GM18868 (cell line): ENCODE results near the gene DHX38.

ENCODE experiments used
- ATAC-seq: cut with Tn5 transposase; IDR thresholded peaks from one replicate; pipeline ENCODE4 v1.9.1; 2021; ENCODE audit warnings: mild to moderate bottlenecking, moderate library complexity; ENCODE audit not compliant: unreplicated experiment

DHX38 gene

GRCh38 chr16:72162105-72162692 lies 68.6 kb downstream of the DHX38 start:
- ATAC-seq: no peak
